ENCODE data around the gene LCN10. TPM values are rescaled to one million over a fixed set of nuclear protein-coding genes. Genes with fewer than 3 reads are reported as not detected.
A peak's percentile ranks its signal among the peaks of the same experiment; 100 is the strongest.

Gene LCN10
- total and polyA plus RNA-seq, 2 of the 13 experiments (the other 11 are each of a cell fraction or from before 2014, with no cell fraction given), result 0.53 to 0.61 TPM

- TF ChIP-seq, protein P1, sequence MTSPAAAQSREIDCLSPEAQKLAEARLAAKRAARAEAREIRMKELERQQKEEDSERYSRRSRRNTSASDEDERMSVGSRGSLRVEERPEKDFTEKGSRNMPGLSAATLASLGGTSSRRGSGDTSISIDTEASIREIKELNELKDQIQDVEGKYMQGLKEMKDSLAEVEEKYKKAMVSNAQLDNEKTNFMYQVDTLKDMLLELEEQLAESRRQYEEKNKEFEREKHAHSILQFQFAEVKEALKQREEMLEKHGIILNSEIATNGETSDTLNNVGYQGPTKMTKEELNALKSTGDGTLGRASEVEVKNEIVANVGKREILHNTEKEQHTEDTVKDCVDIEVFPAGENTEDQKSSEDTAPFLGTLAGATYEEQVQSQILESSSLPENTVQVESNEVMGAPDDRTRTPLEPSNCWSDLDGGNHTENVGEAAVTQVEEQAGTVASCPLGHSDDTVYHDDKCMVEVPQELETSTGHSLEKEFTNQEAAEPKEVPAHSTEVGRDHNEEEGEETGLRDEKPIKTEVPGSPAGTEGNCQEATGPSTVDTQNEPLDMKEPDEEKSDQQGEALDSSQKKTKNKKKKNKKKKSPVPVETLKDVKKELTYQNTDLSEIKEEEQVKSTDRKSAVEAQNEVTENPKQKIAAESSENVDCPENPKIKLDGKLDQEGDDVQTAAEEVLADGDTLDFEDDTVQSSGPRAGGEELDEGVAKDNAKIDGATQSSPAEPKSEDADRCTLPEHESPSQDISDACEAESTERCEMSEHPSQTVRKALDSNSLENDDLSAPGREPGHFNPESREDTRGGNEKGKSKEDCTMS (CRISPR knock-in tag; conservative IDR thresholded peaks at IDR 0.05), result no peak
- TF ChIP-seq, protein P2, sequence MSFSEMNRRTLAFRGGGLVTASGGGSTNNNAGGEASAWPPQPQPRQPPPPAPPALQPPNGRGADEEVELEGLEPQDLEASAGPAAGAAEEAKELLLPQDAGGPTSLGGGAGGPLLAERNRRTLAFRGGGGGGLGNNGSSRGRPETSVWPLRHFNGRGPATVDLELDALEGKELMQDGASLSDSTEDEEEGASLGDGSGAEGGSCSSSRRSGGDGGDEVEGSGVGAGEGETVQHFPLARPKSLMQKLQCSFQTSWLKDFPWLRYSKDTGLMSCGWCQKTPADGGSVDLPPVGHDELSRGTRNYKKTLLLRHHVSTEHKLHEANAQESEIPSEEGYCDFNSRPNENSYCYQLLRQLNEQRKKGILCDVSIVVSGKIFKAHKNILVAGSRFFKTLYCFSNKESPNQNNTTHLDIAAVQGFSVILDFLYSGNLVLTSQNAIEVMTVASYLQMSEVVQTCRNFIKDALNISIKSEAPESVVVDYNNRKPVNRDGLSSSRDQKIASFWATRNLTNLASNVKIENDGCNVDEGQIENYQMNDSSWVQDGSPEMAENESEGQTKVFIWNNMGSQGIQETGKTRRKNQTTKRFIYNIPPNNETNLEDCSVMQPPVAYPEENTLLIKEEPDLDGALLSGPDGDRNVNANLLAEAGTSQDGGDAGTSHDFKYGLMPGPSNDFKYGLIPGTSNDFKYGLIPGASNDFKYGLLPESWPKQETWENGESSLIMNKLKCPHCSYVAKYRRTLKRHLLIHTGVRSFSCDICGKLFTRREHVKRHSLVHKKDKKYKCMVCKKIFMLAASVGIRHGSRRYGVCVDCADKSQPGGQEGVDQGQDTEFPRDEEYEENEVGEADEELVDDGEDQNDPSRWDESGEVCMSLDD (CRISPR knock-in tag; IDR thresholded peaks at IDR 0.05; ENCODE audit: borderline replicate concordance), result peak; percentile 58; the same call in 1 of the 2 replicates
- TF ChIP-seq ZBTB38 (CRISPR knock-in tag; IDR thresholded peaks at IDR 0.05) (peak; percentile 66; the same call in 1 of the 2 replicates), SRY (CRISPR knock-in tag; IDR thresholded peaks at IDR 0.05) (no peak), MAFF (IDR thresholded peaks at IDR 0.05; ENCODE audit: low read depth, low read length) (no peak), ZBTB42 (CRISPR knock-in tag; IDR thresholded peaks at IDR 0.05) (no peak), SOX13 (IDR thresholded peaks at IDR 0.05) (0 out of 2 replicates have a peak, but pooled peaks have one; percentile 35), SOX13 (CRISPR knock-in tag; conservative IDR thresholded peaks at IDR 0.05 in 1 of 2, IDR thresholded peaks at IDR 0.05 in 1 of 2) (no peak; a peak in 1 of 4 replicates), TRIM24 (CRISPR knock-in tag; IDR thresholded peaks at IDR 0.05) (peak; percentile 64; the same call in 1 of the 2 replicates), SP4 (CRISPR knock-in tag; IDR thresholded peaks at IDR 0.05) (peak; percentile 59), CREB1 (IDR thresholded peaks at IDR 0.05) (no peak), CREB1 (CRISPR knock-in tag; IDR thresholded peaks at IDR 0.05) (no peak), ELF3 (CRISPR knock-in tag; IDR thresholded peaks at IDR 0.05) (0 out of 2 replicates have a peak, but pooled peaks have one; percentile 28), MLXIP (CRISPR knock-in tag; IDR thresholded peaks at IDR 0.05; ENCODE audit: borderline replicate concordance) (no peak), SRSF9 (IDR thresholded peaks at IDR 0.05; ENCODE audit: borderline replicate concordance, insufficient read depth, low read depth, low read length, poor library complexity, severe bottlenecking) (no peak)
- TF ChIP-seq, protein P3, sequence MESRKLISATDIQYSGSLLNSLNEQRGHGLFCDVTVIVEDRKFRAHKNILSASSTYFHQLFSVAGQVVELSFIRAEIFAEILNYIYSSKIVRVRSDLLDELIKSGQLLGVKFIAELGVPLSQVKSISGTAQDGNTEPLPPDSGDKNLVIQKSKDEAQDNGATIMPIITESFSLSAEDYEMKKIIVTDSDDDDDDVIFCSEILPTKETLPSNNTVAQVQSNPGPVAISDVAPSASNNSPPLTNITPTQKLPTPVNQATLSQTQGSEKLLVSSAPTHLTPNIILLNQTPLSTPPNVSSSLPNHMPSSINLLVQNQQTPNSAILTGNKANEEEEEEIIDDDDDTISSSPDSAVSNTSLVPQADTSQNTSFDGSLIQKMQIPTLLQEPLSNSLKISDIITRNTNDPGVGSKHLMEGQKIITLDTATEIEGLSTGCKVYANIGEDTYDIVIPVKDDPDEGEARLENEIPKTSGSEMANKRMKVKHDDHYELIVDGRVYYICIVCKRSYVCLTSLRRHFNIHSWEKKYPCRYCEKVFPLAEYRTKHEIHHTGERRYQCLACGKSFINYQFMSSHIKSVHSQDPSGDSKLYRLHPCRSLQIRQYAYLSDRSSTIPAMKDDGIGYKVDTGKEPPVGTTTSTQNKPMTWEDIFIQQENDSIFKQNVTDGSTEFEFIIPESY (CRISPR knock-in tag; IDR thresholded peaks at IDR 0.05), result no peak
- TF ChIP-seq, protein P4, sequence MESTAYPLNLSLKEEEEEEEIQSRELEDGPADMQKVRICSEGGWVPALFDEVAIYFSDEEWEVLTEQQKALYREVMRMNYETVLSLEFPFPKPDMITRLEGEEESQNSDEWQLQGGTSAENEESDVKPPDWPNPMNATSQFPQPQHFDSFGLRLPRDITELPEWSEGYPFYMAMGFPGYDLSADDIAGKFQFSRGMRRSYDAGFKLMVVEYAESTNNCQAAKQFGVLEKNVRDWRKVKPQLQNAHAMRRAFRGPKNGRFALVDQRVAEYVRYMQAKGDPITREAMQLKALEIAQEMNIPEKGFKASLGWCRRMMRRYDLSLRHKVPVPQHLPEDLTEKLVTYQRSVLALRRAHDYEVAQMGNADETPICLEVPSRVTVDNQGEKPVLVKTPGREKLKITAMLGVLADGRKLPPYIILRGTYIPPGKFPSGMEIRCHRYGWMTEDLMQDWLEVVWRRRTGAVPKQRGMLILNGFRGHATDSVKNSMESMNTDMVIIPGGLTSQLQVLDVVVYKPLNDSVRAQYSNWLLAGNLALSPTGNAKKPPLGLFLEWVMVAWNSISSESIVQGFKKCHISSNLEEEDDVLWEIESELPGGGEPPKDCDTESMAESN (CRISPR knock-in tag; conservative IDR thresholded peaks at IDR 0.05), result no peak
Observed at GRCh38 chr9:136697146-136697820, 45.5 kb downstream of the LCN10 start (continued).
